Tibial nerve (tissue), 3 donors: Measurements from ENCODE around the gene AIG1.

Source experiments
- POLR2A ChIP-seq, 2 donors: fragments of 450-650 bp; IDR thresholded peaks; one replicate each; pipeline ENCODE4 v1.6.1; 2017; ENCODE audit warnings: antibody characterized with exemption in 2 of 2, mild to moderate bottlenecking in 2 of 2, moderate library complexity in 2 of 2
- TF ChIP-seq, protein P1 (sequence below), 5 experiments: fragments of 200-600 bp in 3 of 5; fragments of 450-650 bp in 2 of 5; sonication (generic) in 3 of 5; IDR thresholded peaks; one replicate each; pipeline ENCODE4 v1.5.1; 2016 to 2019; ENCODE audit warnings: antibody characterized with exemption in 5 of 5, mild to moderate bottlenecking in 3 of 5, moderate library complexity in 2 of 5

DNA sequence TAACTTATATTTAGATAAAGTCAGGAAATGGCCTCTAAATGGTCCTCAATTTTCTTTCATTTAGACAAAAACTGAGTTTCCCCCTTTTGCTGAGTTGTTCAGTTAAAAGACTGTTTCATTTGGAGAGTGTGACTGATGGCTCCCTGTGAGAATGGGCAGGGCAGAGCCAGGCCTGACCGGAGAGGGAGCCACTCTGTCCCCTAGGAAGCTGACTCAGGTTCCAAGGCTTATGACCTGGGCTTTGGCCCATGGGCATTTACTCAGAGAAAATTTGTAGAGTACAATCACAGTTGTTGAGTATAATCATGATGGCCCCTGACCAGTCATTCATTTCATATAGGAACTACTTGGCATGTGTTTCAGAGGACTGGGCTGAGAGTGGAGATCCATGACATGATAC, 37.0 kb upstream of the AIG1 start:
- TF ChIP-seq, protein P1, sequence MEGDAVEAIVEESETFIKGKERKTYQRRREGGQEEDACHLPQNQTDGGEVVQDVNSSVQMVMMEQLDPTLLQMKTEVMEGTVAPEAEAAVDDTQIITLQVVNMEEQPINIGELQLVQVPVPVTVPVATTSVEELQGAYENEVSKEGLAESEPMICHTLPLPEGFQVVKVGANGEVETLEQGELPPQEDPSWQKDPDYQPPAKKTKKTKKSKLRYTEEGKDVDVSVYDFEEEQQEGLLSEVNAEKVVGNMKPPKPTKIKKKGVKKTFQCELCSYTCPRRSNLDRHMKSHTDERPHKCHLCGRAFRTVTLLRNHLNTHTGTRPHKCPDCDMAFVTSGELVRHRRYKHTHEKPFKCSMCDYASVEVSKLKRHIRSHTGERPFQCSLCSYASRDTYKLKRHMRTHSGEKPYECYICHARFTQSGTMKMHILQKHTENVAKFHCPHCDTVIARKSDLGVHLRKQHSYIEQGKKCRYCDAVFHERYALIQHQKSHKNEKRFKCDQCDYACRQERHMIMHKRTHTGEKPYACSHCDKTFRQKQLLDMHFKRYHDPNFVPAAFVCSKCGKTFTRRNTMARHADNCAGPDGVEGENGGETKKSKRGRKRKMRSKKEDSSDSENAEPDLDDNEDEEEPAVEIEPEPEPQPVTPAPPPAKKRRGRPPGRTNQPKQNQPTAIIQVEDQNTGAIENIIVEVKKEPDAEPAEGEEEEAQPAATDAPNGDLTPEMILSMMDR (IDR thresholded peaks at IDR 0.05), result no peak
- TF ChIP-seq POLR2A (IDR thresholded peaks at IDR 0.05), result no peak
